Gastrocnemius medialis (tissue), 4 donors: Measurements from ENCODE around the gene SCNN1B. TPM values are rescaled to one million over a fixed set of nuclear protein-coding genes. Genes with fewer than 3 reads are reported as not detected.

Experiments used
- ATAC-seq, 2 donors: fragments of 150-250 bp; one replicate each; pipeline ENCODE4 v1.9.1; 2016
- DNase-seq, 2 donors: peaks; one replicate each; pipeline ENCODE4 v3.0.0-alpha.2; 2019
- H3K27ac ChIP-seq, 4 donors: fragments of 200-600 bp; sonication (generic); 1 replicate in 1 of 4; 2 replicates in 3 of 4; pipeline ENCODE4 v1.5.1; 2016 to 2018; ENCODE audit warnings: mild to moderate bottlenecking in 2 of 4, moderate library complexity in 1 of 4
- H3K27me3 ChIP-seq, 3 donors: fragments of 200-600 bp; sonication (generic) in 2 of 3; 1 replicate in 1 of 3; 2 replicates in 2 of 3; pipeline versions ENCODE4 v1.5.1 to v1.6.0; 2016 to 2019; ENCODE audit warnings: mild to moderate bottlenecking in 1 of 3, moderate library complexity in 1 of 3
- H3K36me3 ChIP-seq, 2 donors: fragments of 200-600 bp; sonication (generic) in 1 of 2; one replicate each; pipeline ENCODE4 v1.5.1; 2017 to 2018
- H3K4me1 ChIP-seq, 2 donors: fragments of 200-600 bp; sonication (generic) in 1 of 2; one replicate each; pipeline ENCODE4 v1.5.1; 2016 to 2017; ENCODE audit warnings: mild to moderate bottlenecking in 2 of 2
- H3K4me3 ChIP-seq, 4 donors: fragments of 200-600 bp; sonication (generic) in 3 of 4; 1 replicate in 1 of 4; 2 replicates in 3 of 4; pipeline ENCODE4 v1.5.1; 2016 to 2019; ENCODE audit warnings: mild to moderate bottlenecking in 2 of 4
- H3K9me3 ChIP-seq, 3 donors: fragments of 200-600 bp; sonication (generic) in 2 of 3; 1 replicate in 1 of 3; 2 replicates in 2 of 3; pipeline ENCODE4 v1.5.1; 2016 to 2019
- CTCF ChIP-seq, 5 experiments: fragments of 450-650 bp in 3 of 5; fragments of 200-600 bp in 2 of 5; sonication (generic) in 2 of 5; IDR thresholded peaks in 4 of 5; conservative IDR thresholded peaks in 1 of 5; 1 replicate in 4 of 5; 2 replicates in 1 of 5; pipeline ENCODE4 v1.5.1; 2016 to 2019; ENCODE audit warnings: antibody characterized with exemption in 5 of 5, mild to moderate bottlenecking in 3 of 5, moderate library complexity in 3 of 5
- POLR2A ChIP-seq, 2 donors: fragments of 450-650 bp; IDR thresholded peaks; one replicate each; pipeline ENCODE4 v1.6.1; 2017; ENCODE audit warnings: antibody characterized with exemption in 2 of 2, mild to moderate bottlenecking in 2 of 2, moderate library complexity in 2 of 2
- in situ Hi-C, 4 donors: fragments of 200-750 bp; cut with MboI; loops; one replicate each; pipeline versions ENCODE4 v1.15.0 to v1.8.0; 2017; ENCODE audit warnings: low sequenced_read_pairs in 4 of 4
- intact Hi-C: fragments of 100-400 bp; cut with DNase I; formaldehyde crosslinking; loops from one replicate; pipeline ENCODE4 v1.15.1; 2023; ENCODE audit warnings: low total_unique reads
- total RNA-seq, 4 donors: library from RNA; depleted of rRNA; stranded (reverse); fragments of >200 nt; gene quantifications; one replicate each; pipeline versions ENCODE4 v1.1.0 to v1.2.3, GENCODE V29; 2016

SCNN1B gene
- total RNA-seq, 4 donors from 2014 or later: 0.81 to 2.3 (median 0.99) TPM

- Histone ChIP-seq H3K4me1 (no peaks in the 10 kb centered on the region), H3K27me3 (peaks cover 14 to 18% (median 17%) of the 10 kb centered on the region in 3 donors), H3K27ac (no peak overlapping the region), H3K36me3 (no peaks in the 10 kb centered on the region), H3K4me3 (no peak overlapping the region), H3K9me3 (no peaks in the 10 kb centered on the region)
- TF ChIP-seq CTCF (IDR thresholded peaks at IDR 0.05 in 4 of 5, conservative IDR thresholded peaks at IDR 0.05 in 1 of 5) (no peak), POLR2A (IDR thresholded peaks at IDR 0.05) (no peak)
- DNase-seq (no peak), ATAC-seq (no peak)
- in situ Hi-C loops: no loop called here
- intact Hi-C loops: no loop called here
These were observed 4.3 kb downstream of the SCNN1B start for GRCh38 chr16:23306199-23307100.

GRCh38 chr16:23310217-23310616, 8.1 kb downstream of the SCNN1B start:
- TF ChIP-seq POLR2A (IDR thresholded peaks at IDR 0.05): no peak
- TF ChIP-seq CTCF (IDR thresholded peaks at IDR 0.05 in 4 of 5, conservative IDR thresholded peaks at IDR 0.05 in 1 of 5): no peak
- no peak for DNase-seq
- Histone ChIP-seq H3K27ac (no peak overlapping the region), H3K36me3 (no peaks in the 10 kb centered on the region), H3K4me3 (no peak overlapping the region), H3K4me1 (no peaks in the 10 kb centered on the region), H3K27me3 (no peaks in the 10 kb centered on the region), H3K9me3 (no peaks in the 10 kb centered on the region)
- in situ Hi-C loops: no loop called here
- intact Hi-C loops: no loop called here
- ATAC-seq: no peak

GRCh38 chr16:23310744-23311143, 8.6 kb downstream of the SCNN1B start:
- no peak for DNase-seq
- intact Hi-C loops: no loop called here
- no peaks in the 10 kb centered on the region for H3K4me1 ChIP-seq
- in situ Hi-C loops: no loop called here
- no peak overlapping the region for H3K4me3 ChIP-seq
- no peaks in the 10 kb centered on the region for H3K9me3 ChIP-seq
- H3K36me3 ChIP-seq: no peaks in the 10 kb centered on the region
- TF ChIP-seq POLR2A (IDR thresholded peaks at IDR 0.05) (no peak), CTCF (IDR thresholded peaks at IDR 0.05 in 4 of 5, conservative IDR thresholded peaks at IDR 0.05 in 1 of 5) (no peak)
- ATAC-seq: no peak
- H3K27me3 ChIP-seq: no peaks in the 10 kb centered on the region
- H3K27ac ChIP-seq: no peak overlapping the region

GRCh38 chr16:23316232-23316631, 14.1 kb downstream of the SCNN1B start:
- H3K27ac ChIP-seq: no peak overlapping the region
- H3K9me3 ChIP-seq: no peaks in the 10 kb centered on the region
- TF ChIP-seq POLR2A (IDR thresholded peaks at IDR 0.05) (no peak), CTCF (IDR thresholded peaks at IDR 0.05 in 4 of 5, conservative IDR thresholded peaks at IDR 0.05 in 1 of 5) (no peak)
- no peaks in the 10 kb centered on the region for H3K27me3 ChIP-seq
- ATAC-seq: no peak
- DNase-seq: no peak
- no peaks in the 10 kb centered on the region for H3K4me1 ChIP-seq
- no peaks in the 10 kb centered on the region for H3K36me3 ChIP-seq
- in situ Hi-C loops: no loop called here
- intact Hi-C loops: no loop called here
- H3K4me3 ChIP-seq: no peak overlapping the region
